IPS-15b (cell line): ENCODE measurements around the gene C20orf141.

Experiments
- H3K27me3 ChIP-seq: one replicate; pipeline ENCODE4 v1.6.1; 2013; ENCODE audit warnings: low read length; ENCODE audit not compliant: control insufficient read depth, insufficient read depth
- H3K36me3 ChIP-seq: one replicate; pipeline ENCODE4 v1.6.1; 2013; ENCODE audit warnings: low read length; ENCODE audit not compliant: control insufficient read depth, insufficient read depth
- H3K4me1 ChIP-seq: one replicate; pipeline ENCODE4 v1.6.1; 2013; ENCODE audit warnings: mild to moderate bottlenecking, low read length; ENCODE audit not compliant: control insufficient read depth, insufficient read depth
- H3K4me3 ChIP-seq: one replicate; pipeline ENCODE4 v1.5.1; 2013; ENCODE audit warnings: low read depth, low read length
- H3K9ac ChIP-seq: one replicate; pipeline ENCODE4 v1.6.1; 2013; ENCODE audit warnings: low read depth, mild to moderate bottlenecking, low read length
- H3K9me3 ChIP-seq: one replicate; pipeline ENCODE4 v1.6.1; 2013; ENCODE audit warnings: mild to moderate bottlenecking, low read length; ENCODE audit not compliant: control insufficient read depth, insufficient read depth

C20orf141 gene

GRCh38 chr20:2794202-2794748, 20.5 kb upstream of the C20orf141 start:
- Histone ChIP-seq H3K27me3 (peaks cover 3% of the 10 kb centered on the region), H3K36me3 (peaks cover 19% of the 10 kb centered on the region)

GRCh38 chr20:2794866-2795447, 19.8 kb upstream of the C20orf141 start:
- peaks cover 19% of the 10 kb centered on the region for H3K36me3 ChIP-seq
- no peaks in the 10 kb centered on the region for H3K9me3 ChIP-seq
- peaks cover 3% of the 10 kb centered on the region for H3K27me3 ChIP-seq
- peaks cover 4% of the 10 kb centered on the region for H3K4me1 ChIP-seq
- H3K4me3 ChIP-seq, result no peak overlapping the region
- no peak overlapping the region for H3K9ac ChIP-seq

More at GRCh38 chr20:2794202-2794748, 20.5 kb upstream of the C20orf141 start:
- H3K9me3 ChIP-seq, result no peaks in the 10 kb centered on the region
- H3K4me1 ChIP-seq, result peaks cover 4% of the 10 kb centered on the region
- no peak overlapping the region for H3K4me3 ChIP-seq
- H3K9ac ChIP-seq, result no peak overlapping the region

GRCh38 chr20:2795451-2795850, 19.3 kb upstream of the C20orf141 start:
- no peaks in the 10 kb centered on the region for H3K9me3 ChIP-seq
- peaks cover 4% of the 10 kb centered on the region for H3K4me1 ChIP-seq
- H3K4me3 ChIP-seq, result no peak overlapping the region
- no peak overlapping the region for H3K9ac ChIP-seq
- H3K27me3 ChIP-seq, result peaks cover 3% of the 10 kb centered on the region
- H3K36me3 ChIP-seq, result peaks cover 19% of the 10 kb centered on the region

- peaks cover 8% of the 10 kb centered on the region for H3K27me3 ChIP-seq
- peaks cover 19% of the 10 kb centered on the region for H3K36me3 ChIP-seq
- no peaks in the 10 kb centered on the region for H3K9me3 ChIP-seq
- H3K9ac ChIP-seq, result no peak overlapping the region
- H3K4me3 ChIP-seq, result no peak overlapping the region
- H3K4me1 ChIP-seq, result peaks cover 4% of the 10 kb centered on the region
Measured at GRCh38 chr20:2796011-2796660, 18.7 kb upstream of the C20orf141 start.

- Histone ChIP-seq H3K9ac (no peak overlapping the region), H3K36me3 (peaks cover 19% of the 10 kb centered on the region)
Measured at GRCh38 chr20:2797136-2797983, 17.4 kb upstream of the C20orf141 start.

GRCh38 chr20:2798095-2798805, 16.5 kb upstream of the C20orf141 start:
- no peak overlapping the region for H3K4me3 ChIP-seq
- peaks cover 5% of the 10 kb centered on the region for H3K4me1 ChIP-seq
- H3K9ac ChIP-seq, result no peak overlapping the region
- H3K36me3 ChIP-seq, result peaks cover 19% of the 10 kb centered on the region
- H3K9me3 ChIP-seq, result no peaks in the 10 kb centered on the region
- H3K27me3 ChIP-seq, result peaks cover 29% of the 10 kb centered on the region

More at GRCh38 chr20:2797136-2797983, 17.4 kb upstream of the C20orf141 start:
- H3K27me3 ChIP-seq, result peaks cover 20% of the 10 kb centered on the region
- H3K4me1 ChIP-seq, result peaks cover 5% of the 10 kb centered on the region
- H3K4me3 ChIP-seq, result no peak overlapping the region
- no peaks in the 10 kb centered on the region for H3K9me3 ChIP-seq

- Histone ChIP-seq H3K9me3 (no peaks in the 10 kb centered on the region), H3K9ac (no peak overlapping the region), H3K27me3 (peaks cover 35% of the 10 kb centered on the region), H3K4me1 (peaks cover 5% of the 10 kb centered on the region), H3K36me3 (peaks cover 19% of the 10 kb centered on the region), H3K4me3 (peak overlapping the region; percentile 86)
Measured at GRCh38 chr20:2798814-2799213, 16.0 kb upstream of the C20orf141 start.

- Histone ChIP-seq H3K27me3 (peaks cover 39% of the 10 kb centered on the region), H3K4me1 (peaks cover 5% of the 10 kb centered on the region), H3K9me3 (no peaks in the 10 kb centered on the region), H3K4me3 (peak overlapping the region; percentile 86), H3K36me3 (peaks cover 19% of the 10 kb centered on the region), H3K9ac (no peak overlapping the region)
Measured at GRCh38 chr20:2799271-2799670, 15.5 kb upstream of the C20orf141 start.

GRCh38 chr20:2799688-2800520, 14.9 kb upstream of the C20orf141 start:
- Histone ChIP-seq H3K9me3 (no peaks in the 10 kb centered on the region), H3K4me1 (peaks cover 5% of the 10 kb centered on the region), H3K36me3 (peaks cover 19% of the 10 kb centered on the region), H3K9ac (peak overlapping the region; percentile 2), H3K27me3 (peaks cover 46% of the 10 kb centered on the region), H3K4me3 (peak overlapping the region; percentile 86)

- Histone ChIP-seq H3K9ac (peak within 1 kb of the TSS; percentile 2), H3K36me3 (peaks cover 15% of the 10 kb centered on the region), H3K4me3 (peak within 1 kb of the TSS; percentile 86), H3K4me1 (peaks cover 5% of the 10 kb centered on the region), H3K27me3 (peaks cover 54% of the 10 kb centered on the region), H3K9me3 (no peaks in the 10 kb centered on the region)
Measured at GRCh38 chr20:2800521-2801285, 14.1 kb upstream of the C20orf141 start, which contains the start of gene CPXM1. CPXM1 (minus strand) TSS chr20:2800627; CDS start chr20:2800572, 55 bp downstream.
